Ureter (tissue), 1 donor: ENCODE data around the gene FBXO9. TPM values are rescaled to one million over a fixed set of nuclear protein-coding genes. Genes with fewer than 3 reads are reported as not detected.
A peak's percentile ranks its signal among the peaks of the same experiment; 100 is the strongest.

Experiments used
- DNase-seq: peaks from one replicate; pipeline ENCODE4 v3.0.0-alpha.2; 2020; ENCODE audit warnings: low spot score
- total RNA-seq: library from RNA; stranded (reverse); gene quantifications from one replicate; pipeline ENCODE4 v1.2.4, GENCODE V29; 2023
- donor health status: DM: yes; HTN: yes; CAD: no.

The FBXO9 gene
- total RNA-seq = 78.3 TPM

- peak; percentile 70 for DNase-seq
Observed at GRCh38 chr6:53065266-53066076, at the start of gene FBXO9. Gene FBXO9, plus strand, starts transcription at chr6:53065404. Its CDS starts 386 bp downstream, at chr6:53065790.

DNA sequence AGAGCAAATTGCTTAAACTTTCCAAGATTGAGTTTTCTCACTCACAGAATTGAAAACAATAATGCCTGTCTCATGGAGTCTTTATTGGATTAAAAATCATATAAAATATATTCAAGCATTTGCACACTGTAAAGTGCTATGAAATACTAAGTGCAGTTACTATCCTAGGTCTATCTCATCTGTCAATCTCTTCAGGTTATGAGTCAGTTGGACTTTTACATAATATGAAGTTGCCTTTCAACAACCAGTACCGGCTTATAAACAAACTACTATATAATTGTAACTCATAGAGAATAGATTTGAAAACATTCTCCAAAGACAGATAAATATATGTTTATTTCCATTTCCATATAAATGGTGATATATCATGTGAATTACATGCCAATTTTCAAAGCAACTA, 49.7 kb upstream of the FBXO9 start:
- DNase-seq = no peak

GRCh38 chr6:53018446-53018845, 46.8 kb upstream of the FBXO9 start:
- no peak for DNase-seq

DNA sequence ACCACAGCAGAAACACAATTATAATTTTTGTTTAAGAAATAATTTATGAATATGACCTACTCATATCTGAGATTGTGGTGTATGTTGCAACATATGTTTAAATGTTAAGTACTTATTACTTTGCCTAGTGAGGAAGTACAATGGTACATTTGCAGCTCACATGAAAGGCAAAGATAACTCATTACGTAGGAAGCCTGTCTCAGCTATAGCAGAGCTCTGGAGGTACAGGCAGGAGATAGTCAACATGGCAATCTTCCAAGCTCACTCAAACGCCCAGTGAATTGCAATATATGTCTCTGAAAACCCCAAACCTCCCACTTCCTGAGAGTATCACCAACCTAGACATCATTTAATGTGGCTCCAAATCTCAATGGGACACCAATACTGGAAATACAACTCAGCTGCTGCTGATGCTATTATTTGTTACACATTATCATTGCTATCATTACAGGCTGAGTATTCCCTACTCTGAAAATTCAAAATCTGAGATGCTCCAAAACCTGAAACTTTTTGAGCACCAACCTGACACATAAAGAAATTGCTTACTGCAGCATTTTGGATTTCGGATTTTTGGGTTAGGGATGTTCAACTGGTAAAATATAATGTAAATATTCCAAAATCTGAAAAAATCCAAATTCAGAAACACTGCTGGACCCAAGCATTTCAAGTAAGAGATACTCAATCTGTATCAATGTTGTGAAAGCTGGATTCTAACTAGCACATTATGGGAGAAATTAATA, 45.0 kb upstream of the FBXO9 start:
- no peak for DNase-seq

DNA sequence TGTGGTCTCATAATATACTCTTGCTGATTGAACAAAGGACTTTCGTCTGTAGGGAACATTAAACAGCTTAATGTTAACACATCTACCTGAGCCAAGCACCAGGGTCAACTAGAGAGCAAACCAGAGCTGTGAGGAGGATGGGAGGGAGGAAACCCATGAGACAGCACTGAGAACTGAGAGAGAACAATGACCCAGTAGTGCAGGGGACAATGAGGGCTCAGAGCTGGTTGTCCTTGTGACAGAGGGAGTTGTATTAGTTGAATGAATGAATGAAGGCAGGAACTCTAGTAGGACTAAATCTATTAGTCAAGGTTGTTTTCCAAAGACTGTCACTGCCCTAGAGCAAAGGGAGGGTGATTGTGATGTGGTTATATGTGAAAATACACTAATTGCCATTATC, 41.9 kb upstream of the FBXO9 start:
- DNase-seq = no peak

DNA sequence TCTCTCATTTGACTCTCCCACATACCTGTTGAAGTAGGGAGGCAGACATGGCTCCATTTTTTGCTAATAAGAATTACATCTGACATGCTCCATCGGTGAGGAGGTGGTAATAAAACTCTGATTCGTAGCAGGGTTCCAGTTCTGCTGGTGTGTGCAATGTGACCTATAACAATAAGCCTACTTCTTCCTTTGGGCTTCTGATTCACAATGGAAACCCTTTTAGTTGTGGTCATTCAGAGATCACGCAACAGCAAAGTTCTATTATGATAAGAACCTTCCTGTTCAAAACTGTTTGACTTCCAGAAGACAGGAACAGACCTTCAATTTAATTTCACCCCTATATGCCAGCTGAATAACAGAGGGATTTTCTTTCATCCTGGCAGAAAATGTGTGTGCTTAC, 38.7 kb upstream of the FBXO9 start:
- DNase-seq = no peak

DNA sequence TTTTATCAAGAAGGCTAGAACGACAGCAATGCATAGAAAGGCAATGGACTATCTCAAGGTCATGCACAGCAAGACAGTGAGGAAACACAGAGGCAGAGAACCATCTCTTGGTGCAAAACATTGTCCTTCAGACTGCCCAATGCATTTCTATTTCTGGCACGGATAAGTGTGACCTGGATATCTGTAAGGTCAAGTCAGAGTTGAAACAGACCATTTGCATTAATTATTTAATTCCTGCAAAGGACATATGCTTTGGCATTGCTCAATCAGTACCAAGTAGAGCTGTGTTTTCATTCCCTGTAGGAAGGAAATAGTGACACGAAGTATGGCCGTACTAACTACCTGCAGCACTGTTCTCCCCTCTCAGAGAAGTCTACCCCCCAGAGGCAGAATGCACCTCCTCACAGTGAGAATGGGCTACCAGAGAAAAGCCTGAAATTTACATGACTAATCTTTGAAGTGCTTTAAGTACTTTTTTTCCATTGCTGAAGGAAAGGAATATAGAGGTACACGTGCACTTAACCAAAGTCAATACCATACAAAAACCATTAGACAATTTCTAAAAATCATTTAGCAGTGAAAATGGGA, 38.0 kb upstream of the FBXO9 start:
- no peak for DNase-seq

DNA sequence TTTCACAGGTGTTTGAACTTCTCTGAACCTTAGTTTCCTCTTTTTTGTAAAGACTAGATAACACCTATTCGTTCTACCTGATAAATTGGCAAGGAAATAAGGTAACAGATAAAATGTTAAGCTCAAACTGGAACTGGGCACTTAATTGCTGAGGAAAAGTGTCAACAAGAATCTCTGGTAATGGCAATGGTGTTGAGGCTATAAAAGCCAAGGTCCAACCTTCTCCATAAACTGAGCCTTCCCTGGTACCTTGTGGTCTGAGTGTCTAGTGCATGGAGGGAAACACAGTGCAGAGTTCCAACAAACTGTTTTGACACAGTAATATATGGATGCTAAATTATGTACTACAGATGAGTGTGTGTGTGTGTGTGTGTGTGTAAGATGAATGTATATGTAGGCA, 36.7 kb upstream of the FBXO9 start:
- no peak for DNase-seq

- DNase-seq = no peak
Observed at GRCh38 chr6:53029257-53029656, 35.9 kb upstream of the FBXO9 start.

- DNase-seq = no peak
Observed at GRCh38 chr6:53029761-53030160, 35.4 kb upstream of the FBXO9 start.

- DNase-seq = no peak
Observed at GRCh38 chr6:53031281-53031680, 33.9 kb upstream of the FBXO9 start.

GRCh38 chr6:53032849-53033248, 32.4 kb upstream of the FBXO9 start:
- no peak for DNase-seq

DNA sequence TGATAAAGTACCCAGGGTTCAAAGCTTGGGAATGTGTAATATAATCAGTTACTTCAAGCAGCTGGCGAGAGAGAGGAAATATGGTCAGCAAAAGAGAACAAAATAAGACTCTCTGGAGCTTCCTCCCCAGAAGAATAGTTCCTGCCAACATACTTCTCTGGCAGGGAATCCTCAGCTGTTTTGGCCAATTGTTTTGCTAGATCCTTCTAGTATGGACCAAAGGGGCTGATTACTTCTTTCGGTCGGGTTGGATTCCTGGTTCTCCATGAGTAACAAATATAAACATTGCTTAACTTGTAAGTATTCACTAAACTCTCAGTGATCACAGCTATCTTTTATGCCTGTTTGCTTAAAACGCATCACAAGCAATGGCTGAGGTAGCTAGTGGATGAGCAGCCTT, 31.4 kb upstream of the FBXO9 start:
- DNase-seq = no peak

GRCh38 chr6:53035549-53036213, 29.5 kb upstream of the FBXO9 start:
- DNase-seq = no peak

DNA sequence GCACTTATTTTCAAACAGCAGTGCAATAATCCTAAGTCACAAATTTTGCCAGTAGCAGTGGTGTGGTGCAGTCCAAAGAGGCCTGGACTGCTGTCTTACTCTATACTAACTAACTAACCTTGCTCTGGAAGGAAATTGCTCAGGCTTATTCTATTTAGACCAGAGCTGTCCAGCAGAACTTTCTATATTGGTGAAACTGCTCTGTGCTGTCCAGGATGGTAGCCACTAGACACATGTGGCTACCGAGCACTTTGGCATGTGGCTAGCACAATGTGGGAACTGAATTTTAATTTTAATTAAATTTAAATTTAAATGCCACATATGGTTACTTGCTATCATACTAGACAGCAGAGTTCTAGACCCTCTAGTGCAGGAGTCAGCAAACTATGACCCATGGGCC, 27.1 kb upstream of the FBXO9 start:
- DNase-seq = no peak

GRCh38 chr6:53038596-53038995, 26.6 kb upstream of the FBXO9 start:
- no peak for DNase-seq

- no peak for DNase-seq
Observed at GRCh38 chr6:53041356-53041755, 23.8 kb upstream of the FBXO9 start.

GRCh38 chr6:53042112-53042511, 23.1 kb upstream of the FBXO9 start:
- no peak for DNase-seq

- no peak for DNase-seq
Observed at GRCh38 chr6:53043581-53043980, 21.6 kb upstream of the FBXO9 start.

GRCh38 chr6:53044071-53044470, 21.1 kb upstream of the FBXO9 start:
- DNase-seq = no peak

- DNase-seq = no peak
Observed at GRCh38 chr6:53044572-53044971, 20.6 kb upstream of the FBXO9 start.

GRCh38 chr6:53045891-53046673, 19.1 kb upstream of the FBXO9 start:
- DNase-seq = no peak
